ENCODE results near the gene YLPM1. TPM values are rescaled to one million over a fixed set of nuclear protein-coding genes. Genes with fewer than 3 reads are reported as not detected.

YLPM1 gene
- total RNA-seq, 2 donors from 2014 or later: 39.0 to 71.9 TPM

- TF ChIP-seq CTCF (IDR thresholded peaks at IDR 0.05) (no peak), POLR2A (IDR thresholded peaks at IDR 0.05) (no peak), POLR2AphosphoS5 (IDR thresholded peaks at IDR 0.05) (peak; percentile 20)
- peaks cover 0 to 5% of the 10 kb centered on the region in 2 donors for H3K36me3 ChIP-seq
- H3K4me1 ChIP-seq (replicated peaks): no peaks in the 10 kb centered on the region
- H3K27me3 ChIP-seq (replicated peaks; ENCODE audit: insufficient read depth): no peaks in the 10 kb centered on the region
- no peak for DNase-seq (ENCODE audit: low spot score)
- WGBS: 55% methylated on average over 2 of the region's 2 CpGs
- intact Hi-C loops (cut with DNase I): no loop called here
- H3K9me3 ChIP-seq: no peaks in the 10 kb centered on the region
- no peak overlapping the region for H3K4me3 ChIP-seq
- no peak overlapping the region for H3K27ac ChIP-seq
These were observed 30.7 kb upstream of the YLPM1 start for GRCh38 chr14:74732387-74732786.

GRCh38 chr14:74733221-74733620 is 29.9 kb upstream of the YLPM1 start:
- H3K27me3 ChIP-seq (replicated peaks; ENCODE audit: insufficient read depth): no peaks in the 10 kb centered on the region
- H3K4me3 ChIP-seq: no peak overlapping the region
- H3K9me3 ChIP-seq: no peaks in the 10 kb centered on the region
- 76% methylated on average over 3 of the region's 3 CpGs for WGBS
- H3K27ac ChIP-seq: no peak overlapping the region
- intact Hi-C loops (cut with DNase I): no loop called here
- no peaks in the 10 kb centered on the region for H3K4me1 ChIP-seq (replicated peaks)
- no peak for DNase-seq (ENCODE audit: low spot score)
- peaks cover 0 to 5% of the 10 kb centered on the region in 2 donors for H3K36me3 ChIP-seq
- TF ChIP-seq CTCF (IDR thresholded peaks at IDR 0.05) (no peak), POLR2AphosphoS5 (IDR thresholded peaks at IDR 0.05) (no peak), POLR2A (IDR thresholded peaks at IDR 0.05) (no peak)

- H3K9me3 ChIP-seq: no peaks in the 10 kb centered on the region
- H3K4me1 ChIP-seq (replicated peaks): no peaks in the 10 kb centered on the region
- no peaks in the 10 kb centered on the region for H3K27me3 ChIP-seq (replicated peaks; ENCODE audit: insufficient read depth)
- H3K36me3 ChIP-seq: peaks cover 0 to 5% of the 10 kb centered on the region in 2 donors
- intact Hi-C loops (cut with DNase I): no loop called here
- H3K4me3 ChIP-seq: no peak overlapping the region
- no peak overlapping the region for H3K27ac ChIP-seq
- WGBS: 67% methylated on average over 4 of the region's 4 CpGs
- no peak for DNase-seq (ENCODE audit: low spot score)
- no peak for TF ChIP-seq POLR2A (IDR thresholded peaks at IDR 0.05)
- TF ChIP-seq CTCF (IDR thresholded peaks at IDR 0.05): no peak
- no peak for TF ChIP-seq POLR2AphosphoS5 (IDR thresholded peaks at IDR 0.05)
These were observed 28.0 kb upstream of the YLPM1 start for GRCh38 chr14:74735125-74735524.

- 94% methylated on average over 4 of the region's 4 CpGs for WGBS
- Histone ChIP-seq H3K4me3 (no peak overlapping the region), H3K9me3 (no peaks in the 10 kb centered on the region), H3K36me3 (peaks cover 0 to 5% of the 10 kb centered on the region in 2 donors), H3K4me1 (replicated peaks) (no peaks in the 10 kb centered on the region), H3K27ac (no peak overlapping the region), H3K27me3 (replicated peaks; ENCODE audit: insufficient read depth) (no peaks in the 10 kb centered on the region)
- no peak for TF ChIP-seq POLR2AphosphoS5 (IDR thresholded peaks at IDR 0.05)
- no peak for TF ChIP-seq POLR2A (IDR thresholded peaks at IDR 0.05)
- no peak for TF ChIP-seq CTCF (IDR thresholded peaks at IDR 0.05)
- DNase-seq (ENCODE audit: low spot score): no peak
- intact Hi-C loops (cut with DNase I): no loop called here
These were observed 25.3 kb upstream of the YLPM1 start for GRCh38 chr14:74737753-74738325.

- no peak for TF ChIP-seq POLR2AphosphoS5 (IDR thresholded peaks at IDR 0.05)
- no peak for TF ChIP-seq CTCF (IDR thresholded peaks at IDR 0.05)
- TF ChIP-seq POLR2A (IDR thresholded peaks at IDR 0.05): no peak
- Histone ChIP-seq H3K27ac (no peak overlapping the region), H3K27me3 (replicated peaks; ENCODE audit: insufficient read depth) (no peaks in the 10 kb centered on the region), H3K4me1 (replicated peaks) (no peaks in the 10 kb centered on the region), H3K36me3 (no peaks in the 10 kb centered on the region), H3K4me3 (no peak overlapping the region), H3K9me3 (no peaks in the 10 kb centered on the region)
- WGBS: 90% methylated on average over 8 of the region's 8 CpGs
- no peak for DNase-seq (ENCODE audit: low spot score)
- intact Hi-C loops (cut with DNase I): no loop called here
These were observed 23.7 kb upstream of the YLPM1 start for GRCh38 chr14:74739293-74740030.
